Trophoblast cell (in vitro differentiated cells and primary cell): ENCODE data around the gene PTCH2.

ENCODE experiments used
- DNase-seq, 2 donors: peaks; one replicate each; pipeline ENCODE4 v3.0.0-alpha.2; 2016
- H2AFZ ChIP-seq: 2 replicates; pipeline ENCODE4 v1.6.1; 2013; ENCODE audit warnings: low read length, moderate library complexity, mild to moderate bottlenecking; ENCODE audit not compliant: insufficient read depth, poor library complexity
- H2AK5ac ChIP-seq: 2 replicates; pipeline ENCODE4 v1.6.1; 2013; ENCODE audit warnings: mild to moderate bottlenecking, low read length
- H2BK120ac ChIP-seq: 2 replicates; pipeline ENCODE4 v1.6.1; 2013; ENCODE audit warnings: low read length, mild to moderate bottlenecking, moderate library complexity; ENCODE audit not compliant: insufficient read depth, poor library complexity
- H2BK12ac ChIP-seq: 2 replicates; pipeline ENCODE4 v1.6.1; 2013; ENCODE audit warnings: mild to moderate bottlenecking, low read length, moderate library complexity
- H2BK5ac ChIP-seq: 2 replicates; pipeline ENCODE4 v1.6.1; 2013; ENCODE audit warnings: low read length, low read depth, moderate library complexity, mild to moderate bottlenecking; ENCODE audit not compliant: poor library complexity
- H3K14ac ChIP-seq: 2 replicates; pipeline ENCODE4 v1.6.1; 2013; ENCODE audit warnings: mild to moderate bottlenecking, low read length
- H3K18ac ChIP-seq: 2 replicates; pipeline ENCODE4 v1.6.1; 2013; ENCODE audit warnings: mild to moderate bottlenecking, low read length
- H3K23ac ChIP-seq: 2 replicates; pipeline ENCODE4 v1.6.1; 2013; ENCODE audit warnings: low read length
- H3K27ac ChIP-seq: 2 replicates; pipeline ENCODE4 v1.5.1; 2013; ENCODE audit warnings: low read depth, mild to moderate bottlenecking, inconsistent platforms, low read length, moderate library complexity
- H3K27me3 ChIP-seq: 2 replicates; pipeline ENCODE4 v1.6.1; 2013; ENCODE audit warnings: inconsistent platforms, mild to moderate bottlenecking, low read length, moderate library complexity; ENCODE audit not compliant: insufficient read depth
- H3K36me3 ChIP-seq, 2 experiments: 1 replicate in 1 of 2; 2 replicates in 1 of 2; pipeline ENCODE4 v1.6.1; 2013; ENCODE audit warnings: low read length in 2 of 2, mild to moderate bottlenecking in 2 of 2, moderate library complexity in 1 of 2; ENCODE audit not compliant: insufficient read depth in 2 of 2, control insufficient read depth in 1 of 2
- H3K4ac ChIP-seq: 2 replicates; pipeline ENCODE4 v1.6.1; 2013; ENCODE audit warnings: low read depth, mild to moderate bottlenecking, low read length, moderate library complexity
- H3K4me1 ChIP-seq, 2 experiments: 1 replicate in 1 of 2; 2 replicates in 1 of 2; pipeline ENCODE4 v1.6.1; 2013; ENCODE audit warnings: low read length in 2 of 2, mild to moderate bottlenecking in 2 of 2, moderate library complexity in 1 of 2; ENCODE audit not compliant: insufficient read depth in 2 of 2, control insufficient read depth in 1 of 2
- H3K4me2 ChIP-seq: 2 replicates; pipeline ENCODE4 v1.6.1; 2013; ENCODE audit warnings: inconsistent platforms, mild to moderate bottlenecking, low read length, moderate library complexity
- H3K4me3 ChIP-seq: 2 replicates; pipeline ENCODE4 v1.5.1; 2013; ENCODE audit warnings: mild to moderate bottlenecking, low read depth, low read length, inconsistent platforms
- H3K79me1 ChIP-seq: one replicate; pipeline ENCODE4 v1.6.1; 2013; ENCODE audit warnings: low read length
- H3K79me2 ChIP-seq: 2 replicates; pipeline ENCODE4 v1.6.1; 2013; ENCODE audit warnings: low read length, mild to moderate bottlenecking; ENCODE audit not compliant: control insufficient read depth, insufficient read depth, poor library complexity
- H3K9ac ChIP-seq: 2 replicates; pipeline ENCODE4 v1.6.1; 2013; ENCODE audit warnings: mild to moderate bottlenecking, low read length
- H3K9me3 ChIP-seq: 2 replicates; pipeline ENCODE4 v1.6.1; 2013; ENCODE audit warnings: low read depth, mild to moderate bottlenecking, control low read depth, inconsistent platforms, low read length; ENCODE audit not compliant: insufficient read depth
- H4K12ac ChIP-seq: 2 replicates; pipeline ENCODE4 v1.6.1; 2013; ENCODE audit warnings: low read depth, mild to moderate bottlenecking, low read length, moderate library complexity
- H4K8ac ChIP-seq: 2 replicates; pipeline ENCODE4 v1.6.1; 2013; ENCODE audit warnings: low read depth, mild to moderate bottlenecking, low read length, moderate library complexity
- H4K91ac ChIP-seq: one replicate; pipeline ENCODE4 v1.6.1; 2013; ENCODE audit warnings: low read depth, mild to moderate bottlenecking, low read length, moderate library complexity
- WGBS: extraction: QIAGEN DNeasy Blood & Tissue Kit; methylation state at CpG from one replicate; pipeline ENCODE4 v1.1.7; 2013; ENCODE audit warnings: missing lambda C conversion rate; ENCODE audit not compliant: insufficient read length, insufficient coverage; ENCODE audit errors: extremely low coverage; 5-methylcytosine and 5-hydroxymethylcytosine counted together

Gene PTCH2

DNA sequence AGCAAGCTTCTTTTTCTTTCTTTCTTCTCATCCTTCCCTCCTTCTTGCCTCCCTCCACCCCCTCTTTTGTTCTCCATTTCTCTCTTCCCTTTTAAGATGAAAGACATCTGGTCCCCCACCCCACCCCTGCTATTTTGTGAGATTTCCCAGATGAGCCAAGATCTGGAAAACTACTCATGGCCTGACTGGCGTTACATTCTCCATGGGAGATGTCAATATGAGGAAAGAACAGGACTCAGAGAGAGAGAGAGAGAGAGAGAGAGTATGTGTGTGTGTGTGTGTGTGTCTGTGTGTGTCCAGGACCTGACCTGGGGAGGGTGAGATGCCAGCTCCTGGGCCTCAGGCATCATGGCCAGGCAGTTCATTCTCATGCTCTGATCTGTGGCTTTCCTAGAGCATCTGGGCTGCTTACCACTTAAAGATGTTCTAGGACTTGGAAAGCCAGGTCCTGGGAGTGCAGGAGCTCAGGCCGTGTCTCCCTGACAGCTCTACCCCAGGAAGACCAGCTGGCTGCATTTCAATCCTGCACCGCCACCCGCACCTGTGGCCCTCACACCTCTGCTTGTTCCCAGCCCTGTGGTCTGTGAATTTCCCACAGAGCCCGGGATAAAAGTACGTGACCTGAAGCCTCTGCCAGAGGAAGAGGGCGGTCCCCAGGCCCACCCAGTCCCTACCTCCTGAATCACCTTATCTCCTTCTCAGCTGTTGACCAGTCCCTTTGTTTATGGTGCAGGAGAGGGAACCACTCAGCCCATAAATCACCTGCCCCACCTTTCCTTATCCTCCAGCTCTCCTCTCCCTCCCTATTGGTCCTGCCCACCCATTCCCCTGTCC lies 51.9 kb downstream of the PTCH2 start:
- no peak overlapping the region for H3K23ac ChIP-seq
- DNase-seq: no peak
- H3K4me2 ChIP-seq: no peak overlapping the region
- no CpG with 5 or more reads among the region's 7 CpGs for WGBS
- H3K79me2 ChIP-seq: no peaks in the 10 kb centered on the region
- no peak overlapping the region for H3K9ac ChIP-seq
- H3K4ac ChIP-seq: no peak overlapping the region
- H2BK12ac ChIP-seq: no peak overlapping the region
- H4K8ac ChIP-seq: no peak overlapping the region
- no peak overlapping the region for H4K91ac ChIP-seq
- H3K36me3 ChIP-seq: no peaks in the 10 kb centered on the region
- peaks cover 2% of the 10 kb centered on the region for H3K79me1 ChIP-seq
- no peak overlapping the region for H4K12ac ChIP-seq
- peaks cover 0 to 4% of the 10 kb centered on the region in 2 experiments for H3K4me1 ChIP-seq
- no peak overlapping the region for H3K4me3 ChIP-seq
- no peak overlapping the region for H3K18ac ChIP-seq
- no peak overlapping the region for H3K14ac ChIP-seq
- no peak overlapping the region for H3K27ac ChIP-seq
- no peak overlapping the region for H2AK5ac ChIP-seq
- H2BK5ac ChIP-seq: no peak overlapping the region
- no peaks in the 10 kb centered on the region for H3K27me3 ChIP-seq
- H2BK120ac ChIP-seq: no peak overlapping the region
- H2AFZ ChIP-seq: no peak overlapping the region
- no peaks in the 10 kb centered on the region for H3K9me3 ChIP-seq

DNA sequence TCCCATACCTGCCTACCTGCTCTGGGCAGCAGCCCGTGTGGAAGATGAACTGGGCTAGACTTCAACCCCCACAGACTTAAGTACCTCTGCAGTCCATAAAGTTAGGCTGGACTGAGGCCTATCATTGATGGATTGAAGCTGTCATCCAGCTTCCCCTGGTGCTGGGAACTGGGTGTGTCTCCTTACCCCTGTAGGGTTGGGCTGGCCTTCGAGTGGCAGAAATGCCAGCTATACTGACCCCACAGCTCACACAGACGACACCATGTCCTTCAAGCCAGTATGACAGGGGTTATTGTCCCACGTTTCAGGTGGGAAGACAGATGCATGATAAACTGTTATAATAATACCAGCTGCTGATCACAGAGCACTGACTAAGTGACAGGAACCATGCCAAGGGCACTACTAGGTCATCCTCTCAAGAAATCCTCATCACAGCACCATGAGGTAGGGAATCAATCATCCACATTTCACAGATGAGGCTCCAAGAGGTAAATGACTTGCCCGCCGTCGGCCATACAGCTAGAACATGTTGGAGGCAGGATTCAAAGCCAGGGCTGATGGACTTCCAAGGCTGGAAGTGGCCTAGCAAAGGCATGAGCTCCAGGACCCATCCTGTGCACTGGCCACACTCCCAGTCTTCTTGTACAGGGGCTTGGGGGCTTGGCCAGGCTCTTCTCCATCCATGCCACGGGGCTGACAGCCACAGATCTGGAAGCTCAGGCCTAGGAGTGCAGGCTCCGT lies 54.8 kb downstream of the PTCH2 start, which contains the start of gene BEST4:
BEST4 (minus strand) TSS at position 51 of the 741 bp plus-strand sequence. CDS start 465 bp downstream, outside the sequence.
- Histone ChIP-seq H3K4ac (no peak within 1 kb of the TSS), H2BK120ac (no peak within 1 kb of the TSS), H4K12ac (no peak within 1 kb of the TSS), H2BK12ac (no peak within 1 kb of the TSS), H3K27ac (no peak within 1 kb of the TSS), H4K8ac (no peak within 1 kb of the TSS), H3K9ac (no peak within 1 kb of the TSS), H3K79me2 (no peaks in the 10 kb centered on the region), H3K23ac (no peak within 1 kb of the TSS), H3K79me1 (peaks cover 2% of the 10 kb centered on the region), H3K18ac (no peak within 1 kb of the TSS), H4K91ac (no peak within 1 kb of the TSS), H3K27me3 (no peaks in the 10 kb centered on the region), H3K4me3 (no peak within 1 kb of the TSS), H3K36me3 (no peaks in the 10 kb centered on the region), H3K9me3 (peaks cover 2% of the 10 kb centered on the region), H3K4me2 (no peak within 1 kb of the TSS), H2AFZ (no peak within 1 kb of the TSS), H2BK5ac (no peak within 1 kb of the TSS), H2AK5ac (no peak within 1 kb of the TSS), H3K4me1 (peaks cover 3 to 17% of the 10 kb centered on the region in 2 experiments), H3K14ac (no peak within 1 kb of the TSS)
- no CpG with 5 or more reads among the region's 9 CpGs for WGBS
- no peak for DNase-seq

DNA sequence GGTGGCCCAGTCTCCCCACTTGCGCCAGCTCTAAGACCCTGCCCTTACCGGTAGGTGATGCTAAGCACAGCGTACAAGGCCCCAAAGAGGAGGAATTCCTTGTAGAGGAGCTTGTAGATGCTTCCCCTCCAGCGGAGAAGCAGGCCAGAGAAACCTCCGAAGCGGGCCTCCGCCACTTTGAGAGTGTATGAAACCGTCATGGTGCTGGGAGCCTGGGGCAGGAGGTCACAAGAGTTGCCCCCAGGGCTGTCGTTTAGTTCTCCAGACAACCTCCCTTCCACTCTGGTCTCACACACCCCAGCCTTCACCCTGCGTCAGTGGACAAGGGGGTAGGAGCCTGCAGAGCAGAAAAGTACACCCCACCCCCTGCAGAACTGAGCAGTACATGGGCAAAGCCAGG lies 55.5 kb downstream of the PTCH2 start:
- no peak overlapping the region for H3K9ac ChIP-seq
- H3K27ac ChIP-seq: no peak overlapping the region
- no peak overlapping the region for H4K12ac ChIP-seq
- no peak overlapping the region for H3K23ac ChIP-seq
- no peaks in the 10 kb centered on the region for H3K36me3 ChIP-seq
- H3K79me2 ChIP-seq: no peaks in the 10 kb centered on the region
- peaks cover 2% of the 10 kb centered on the region for H3K79me1 ChIP-seq
- no peak overlapping the region for H2BK120ac ChIP-seq
- no peak overlapping the region for H2BK12ac ChIP-seq
- H3K14ac ChIP-seq: no peak overlapping the region
- no peak overlapping the region for H4K8ac ChIP-seq
- no peak overlapping the region for H4K91ac ChIP-seq
- no peak for DNase-seq
- H3K9me3 ChIP-seq: peaks cover 2% of the 10 kb centered on the region
- no peak overlapping the region for H3K4me2 ChIP-seq
- no peak overlapping the region for H3K4me3 ChIP-seq
- no peak overlapping the region for H2BK5ac ChIP-seq
- H2AFZ ChIP-seq: no peak overlapping the region
- no peak overlapping the region for H3K18ac ChIP-seq
- H3K4me1 ChIP-seq: peaks cover 3 to 17% of the 10 kb centered on the region in 2 experiments
- no CpG with 5 or more reads among the region's 10 CpGs for WGBS
- no peak overlapping the region for H3K4ac ChIP-seq
- no peak overlapping the region for H2AK5ac ChIP-seq
- H3K27me3 ChIP-seq: no peaks in the 10 kb centered on the region

DNA sequence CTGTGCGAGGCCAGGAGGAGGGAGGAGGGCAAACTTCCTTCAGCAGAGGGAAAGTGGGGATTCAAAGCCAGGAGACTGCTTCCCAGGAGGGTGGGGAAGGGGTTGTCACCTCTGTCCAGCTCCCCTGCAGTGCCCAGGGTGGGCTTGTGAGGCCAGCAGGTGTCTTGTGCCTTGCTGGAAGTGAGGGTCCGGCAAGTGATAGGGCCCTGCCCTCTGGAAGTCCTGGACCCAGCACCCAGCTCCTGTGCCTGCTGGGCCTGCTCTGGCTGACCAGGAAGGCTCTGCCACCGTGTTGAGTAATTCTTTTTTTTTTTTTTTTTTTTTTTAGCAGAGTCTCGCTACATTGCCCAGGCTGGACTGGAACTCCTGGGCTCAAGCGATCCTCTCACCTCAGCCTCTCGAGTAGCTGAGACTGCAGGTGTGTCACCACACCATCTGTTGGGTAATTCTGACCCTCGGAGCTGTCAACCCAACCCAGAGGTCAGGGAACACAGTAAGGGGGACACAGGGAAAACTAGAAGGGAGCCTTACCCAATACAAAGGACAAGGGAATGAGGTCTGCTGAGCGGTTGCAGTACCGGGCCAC lies 56.1 kb downstream of the PTCH2 start:
- H3K4ac ChIP-seq: no peak overlapping the region
- H3K79me2 ChIP-seq: no peaks in the 10 kb centered on the region
- H2BK12ac ChIP-seq: no peak overlapping the region
- H2AFZ ChIP-seq: no peak overlapping the region
- H3K36me3 ChIP-seq: no peaks in the 10 kb centered on the region
- H3K27me3 ChIP-seq: no peaks in the 10 kb centered on the region
- peak in 1 of 2 donors; percentile 15 for DNase-seq
- H3K79me1 ChIP-seq: peaks cover 2% of the 10 kb centered on the region
- H2BK5ac ChIP-seq: no peak overlapping the region
- no peak overlapping the region for H3K23ac ChIP-seq
- H4K12ac ChIP-seq: no peak overlapping the region
- peak overlapping the region; percentile 3 for H4K8ac ChIP-seq
- H2AK5ac ChIP-seq: no peak overlapping the region
- H3K27ac ChIP-seq: no peak overlapping the region
- H3K4me2 ChIP-seq: peak overlapping the region; percentile 57
- no peak overlapping the region for H3K14ac ChIP-seq
- no peak overlapping the region for H2BK120ac ChIP-seq
- no peak overlapping the region for H3K18ac ChIP-seq
- peaks cover 2% of the 10 kb centered on the region for H3K9me3 ChIP-seq
- no peak overlapping the region for H3K9ac ChIP-seq
- no peak overlapping the region for H4K91ac ChIP-seq
- H3K4me3 ChIP-seq: no peak overlapping the region
- peaks cover 3 to 17% of the 10 kb centered on the region in 2 experiments for H3K4me1 ChIP-seq
- WGBS: no CpG with 5 or more reads among the region's 9 CpGs
